Suprapubic skin (tissue), 4 donors: Measurements from ENCODE around the gene SPACA4. TPM values are rescaled to one million over a fixed set of nuclear protein-coding genes. Genes with fewer than 3 reads are reported as not detected.

Source experiments
- DNase-seq, 2 donors: peaks; one replicate each; pipeline ENCODE4 v3.0.0-alpha.2; 2019; ENCODE audit warnings: low spot score in 2 of 2
- H3K27ac ChIP-seq: fragments of 200-600 bp; sonication (generic); one replicate; pipeline ENCODE4 v1.5.1; 2019
- H3K27me3 ChIP-seq: fragments of 200-600 bp; sonication (generic); one replicate; pipeline ENCODE4 v1.5.1; 2019
- H3K36me3 ChIP-seq: fragments of 200-600 bp; sonication (generic); one replicate; pipeline ENCODE4 v1.5.1; 2019
- H3K4me1 ChIP-seq: fragments of 200-600 bp; sonication (generic); one replicate; pipeline ENCODE4 v1.5.1; 2019
- H3K4me3 ChIP-seq: fragments of 200-600 bp; sonication (generic); one replicate; pipeline ENCODE4 v1.5.1; 2019; ENCODE audit warnings: mild to moderate bottlenecking
- H3K9me3 ChIP-seq: fragments of 200-600 bp; sonication (generic); one replicate; pipeline ENCODE4 v1.5.1; 2019
- CTCF ChIP-seq, 2 donors: fragments of 200-600 bp in 1 of 2; fragments of 450-650 bp in 1 of 2; sonication (generic) in 1 of 2; IDR thresholded peaks; one replicate each; pipeline ENCODE4 v1.5.1; 2016 to 2019; ENCODE audit warnings: antibody characterized with exemption in 2 of 2, mild to moderate bottlenecking in 1 of 2, moderate library complexity in 1 of 2
- EP300 ChIP-seq: sonication (generic); formaldehyde crosslinking; IDR thresholded peaks from one replicate; pipeline ENCODE4 v1.6.1; 2017; ENCODE audit warnings: antibody characterized with exemption
- POLR2A ChIP-seq, 2 donors: fragments of 450-650 bp; IDR thresholded peaks; one replicate each; pipeline ENCODE4 v1.6.1; 2017; ENCODE audit warnings: antibody characterized with exemption in 2 of 2, mild to moderate bottlenecking in 2 of 2, moderate library complexity in 2 of 2
- POLR2AphosphoS5 ChIP-seq, 3 donors: sonication (generic); formaldehyde crosslinking; IDR thresholded peaks; one replicate each; pipeline ENCODE4 v1.6.1; 2017; ENCODE audit warnings: antibody characterized with exemption in 3 of 3
- WGBS: methylation state at CpG from one replicate; pipeline ENCODE4 v1.1.5; 2018; 5-methylcytosine and 5-hydroxymethylcytosine counted together
- total RNA-seq, 4 donors: library from RNA; depleted of rRNA; stranded (reverse); fragments of >200 nt; gene quantifications; one replicate each; pipeline ENCODE4 v1.1.0, GENCODE V29; 2016

Gene SPACA4
- total RNA-seq, 4 donors from 2014 or later = 2.1 to 3.6 (median 2.8) TPM

GRCh38 chr19:48619692-48620585 lies 13.4 kb downstream of the SPACA4 start:
- 33% methylated on average over 6 of the region's 6 CpGs for WGBS
- H3K9me3 ChIP-seq = no peaks in the 10 kb centered on the region
- peak overlapping the region; percentile 81 for H3K4me3 ChIP-seq
- TF ChIP-seq EP300 (no peak), CTCF (IDR thresholded peaks at IDR 0.05) (no peak), POLR2A (IDR thresholded peaks at IDR 0.05) (no peak), POLR2AphosphoS5 (IDR thresholded peaks at IDR 0.05) (no peak)
- DNase-seq = no peak
- H3K4me1 ChIP-seq = peaks cover 72% of the 10 kb centered on the region
- H3K27me3 ChIP-seq = no peaks in the 10 kb centered on the region
- H3K36me3 ChIP-seq = peaks cover 26% of the 10 kb centered on the region
- peak overlapping the region; percentile 88 for H3K27ac ChIP-seq

GRCh38 chr19:48623556-48624066 lies 17.1 kb downstream of the SPACA4 start:
- H3K4me1 ChIP-seq = peaks cover 46% of the 10 kb centered on the region
- H3K4me3 ChIP-seq = peak overlapping the region; percentile 46
- WGBS = 19% methylated on average over 8 of the region's 8 CpGs

GRCh38 chr19:48624067-48624594 lies 17.6 kb downstream of the SPACA4 start:
- no peaks in the 10 kb centered on the region for H3K9me3 ChIP-seq
- peaks cover 46% of the 10 kb centered on the region for H3K4me1 ChIP-seq
- H3K36me3 ChIP-seq = peaks cover 6% of the 10 kb centered on the region
- DNase-seq = peak; percentile 97 to 98
- WGBS = 3% methylated on average over 36 of the region's 40 CpGs
- H3K27me3 ChIP-seq = no peaks in the 10 kb centered on the region
- H3K27ac ChIP-seq = peak overlapping the region; percentile 71
- peak overlapping the region; percentile 46 for H3K4me3 ChIP-seq
- peak in 1 of 3 donors; percentile 48 for TF ChIP-seq POLR2AphosphoS5 (IDR thresholded peaks at IDR 0.05)
- no peak for TF ChIP-seq CTCF (IDR thresholded peaks at IDR 0.05)
- TF ChIP-seq EP300 = no peak
- TF ChIP-seq POLR2A (IDR thresholded peaks at IDR 0.05) = no peak

More at GRCh38 chr19:48623556-48624066, 17.1 kb downstream of the SPACA4 start:
- no peaks in the 10 kb centered on the region for H3K9me3 ChIP-seq
- no peak for DNase-seq
- TF ChIP-seq POLR2A (IDR thresholded peaks at IDR 0.05) = no peak
- TF ChIP-seq POLR2AphosphoS5 (IDR thresholded peaks at IDR 0.05) = no peak
- TF ChIP-seq EP300 = no peak
- TF ChIP-seq CTCF (IDR thresholded peaks at IDR 0.05) = no peak
- H3K27me3 ChIP-seq = no peaks in the 10 kb centered on the region
- peak overlapping the region; percentile 64 for H3K27ac ChIP-seq
- H3K36me3 ChIP-seq = peaks cover 6% of the 10 kb centered on the region

GRCh38 chr19:48624791-48625723 lies 18.5 kb downstream of the SPACA4 start:
- 52% methylated on average over 22 of the region's 24 CpGs for WGBS
- DNase-seq = no peak
- Histone ChIP-seq H3K27ac (no peak overlapping the region), H3K9me3 (no peaks in the 10 kb centered on the region), H3K27me3 (no peaks in the 10 kb centered on the region), H3K36me3 (peaks cover 6% of the 10 kb centered on the region), H3K4me3 (peak overlapping the region; percentile 46), H3K4me1 (peaks cover 44% of the 10 kb centered on the region)
- no peak for TF ChIP-seq EP300

- Histone ChIP-seq H3K9me3 (no peaks in the 10 kb centered on the region), H3K4me3 (no peak overlapping the region), H3K27me3 (no peaks in the 10 kb centered on the region), H3K4me1 (peaks cover 47% of the 10 kb centered on the region), H3K27ac (no peak overlapping the region), H3K36me3 (peaks cover 9% of the 10 kb centered on the region)
- DNase-seq = no peak
- no peak for TF ChIP-seq POLR2AphosphoS5 (IDR thresholded peaks at IDR 0.05)
- TF ChIP-seq POLR2A (IDR thresholded peaks at IDR 0.05) = no peak
- TF ChIP-seq CTCF (IDR thresholded peaks at IDR 0.05) = no peak
- no peak for TF ChIP-seq EP300
- WGBS = 87% methylated on average over 9 of the region's 30 CpGs
These were observed 19.4 kb downstream of the SPACA4 start for GRCh38 chr19:48625891-48626327.
